ENCODE results near the gene ZNHIT3. TPM values are rescaled to one million over a fixed set of nuclear protein-coding genes. Genes with fewer than 3 reads are reported as not detected.
A peak's percentile ranks its signal among the peaks of the same experiment; 100 is the strongest.

The ZNHIT3 gene
- total and polyA plus RNA-seq, 2 of the 13 experiments (the other 11 are each of a cell fraction or from before 2014, with no cell fraction given) = 66.6 to 77.4 TPM

- TF ChIP-seq FOXC1 (CRISPR knock-in tag; IDR thresholded peaks at IDR 0.05; ENCODE audit: borderline replicate concordance) = no peak; the same call in 1 of the 2 replicates
- no peak for TF ChIP-seq RBM22 (optimal IDR thresholded peaks at IDR 0.05; ENCODE audit: low read length)
- TF ChIP-seq SOX5 (CRISPR knock-in tag; IDR thresholded peaks at IDR 0.05; ENCODE audit: borderline replicate concordance) = peak; percentile 46; the same call in 1 of the 2 replicates
- peak; percentile 49; the same call in 1 of the 2 replicates for TF ChIP-seq SNAPC2 (CRISPR knock-in tag; IDR thresholded peaks at IDR 0.05)
- TF ChIP-seq DPF2 (CRISPR knock-in tag; IDR thresholded peaks at IDR 0.05; ENCODE audit: borderline replicate concordance, low read depth) = no peak
- TF ChIP-seq KAT8 (CRISPR knock-in tag; IDR thresholded peaks at IDR 0.05) = peak; percentile 91
- TF ChIP-seq, protein P1, sequence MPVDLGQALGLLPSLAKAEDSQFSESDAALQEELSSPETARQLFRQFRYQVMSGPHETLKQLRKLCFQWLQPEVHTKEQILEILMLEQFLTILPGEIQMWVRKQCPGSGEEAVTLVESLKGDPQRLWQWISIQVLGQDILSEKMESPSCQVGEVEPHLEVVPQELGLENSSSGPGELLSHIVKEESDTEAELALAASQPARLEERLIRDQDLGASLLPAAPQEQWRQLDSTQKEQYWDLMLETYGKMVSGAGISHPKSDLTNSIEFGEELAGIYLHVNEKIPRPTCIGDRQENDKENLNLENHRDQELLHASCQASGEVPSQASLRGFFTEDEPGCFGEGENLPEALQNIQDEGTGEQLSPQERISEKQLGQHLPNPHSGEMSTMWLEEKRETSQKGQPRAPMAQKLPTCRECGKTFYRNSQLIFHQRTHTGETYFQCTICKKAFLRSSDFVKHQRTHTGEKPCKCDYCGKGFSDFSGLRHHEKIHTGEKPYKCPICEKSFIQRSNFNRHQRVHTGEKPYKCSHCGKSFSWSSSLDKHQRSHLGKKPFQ (CRISPR knock-in tag; IDR thresholded peaks at IDR 0.05; ENCODE audit: insufficient replicate concordance) = peak; percentile 65
- TF ChIP-seq ZFP37 (CRISPR knock-in tag; IDR thresholded peaks at IDR 0.05; ENCODE audit: borderline replicate concordance) = no peak; the same call in 1 of the 2 replicates
- no peak for TF ChIP-seq ZNF879 (CRISPR knock-in tag; IDR thresholded peaks at IDR 0.05)
- no peak for TF ChIP-seq MAFG (CRISPR knock-in tag; IDR thresholded peaks at IDR 0.05)
- no peak for TF ChIP-seq MATR3 (CRISPR knock-in tag; IDR thresholded peaks at IDR 0.05)
- no peak for TF ChIP-seq ZNF746 (CRISPR knock-in tag; IDR thresholded peaks at IDR 0.05)
- no peak for TF ChIP-seq DNMT1 (CRISPR knock-in tag; IDR thresholded peaks at IDR 0.05)
- TF ChIP-seq ZNF841 (CRISPR knock-in tag; IDR thresholded peaks at IDR 0.05; ENCODE audit: borderline replicate concordance) = no peak
- no peak for TF ChIP-seq ZNF24 (IDR thresholded peaks at IDR 0.05)
- no peak for TF ChIP-seq HOXA5 (CRISPR knock-in tag; IDR thresholded peaks at IDR 0.05)
- peak; percentile 76 for TF ChIP-seq DMAP1 (CRISPR knock-in tag; IDR thresholded peaks at IDR 0.05)
- peak; percentile 68 for TF ChIP-seq ZNF781 (CRISPR knock-in tag; IDR thresholded peaks at IDR 0.05; ENCODE audit: borderline replicate concordance, not compliant biosample characterization)
- no peak for TF ChIP-seq HNRNPUL1 (IDR thresholded peaks at IDR 0.05; ENCODE audit: low read depth, low read length)
- no peak for TF ChIP-seq AKNA (CRISPR knock-in tag; IDR thresholded peaks at IDR 0.05; ENCODE audit: borderline replicate concordance)
- TF ChIP-seq CCDC6 (CRISPR knock-in tag; IDR thresholded peaks at IDR 0.05) = peak; percentile 80; the same call in 1 of the 2 replicates
- no peak for TF ChIP-seq ARNT (IDR thresholded peaks at IDR 0.05)
- TF ChIP-seq TAF15 (IDR thresholded peaks at IDR 0.05; ENCODE audit: low read depth, low read length, poor library complexity, severe bottlenecking) = no peak
- TF ChIP-seq PHF20 (CRISPR knock-in tag; IDR thresholded peaks at IDR 0.05) = peak; percentile 91
- TF ChIP-seq NFE2L2 (IDR thresholded peaks at IDR 0.05; ENCODE audit: low read length) = no peak
Measured at GRCh38 chr17:36486204-36487194, at the start of gene ZNHIT3 (continued).
